HG03045 (cell line): ENCODE results near the gene YWHAG.
"Not testable (repeated sequence)": the region's sequence is repeated elsewhere in the genome, so short reads cannot be mapped to it uniquely, and the experiment has no call there.

Experiments
- ATAC-seq: cut with Tn5 transposase; IDR thresholded peaks from one replicate; pipeline ENCODE4 v1.9.1; 2021; ENCODE audit warnings: mild to moderate bottlenecking, moderate library complexity; ENCODE audit not compliant: unreplicated experiment

YWHAG gene

GRCh38 chr7:76381814-76382213 is 23.0 kb upstream of the YWHAG start:
- no peak for ATAC-seq

- ATAC-seq: no peak
Measured at GRCh38 chr7:76380623-76380966, 21.8 kb upstream of the YWHAG start.

GRCh38 chr7:76377186-76377918 is 18.6 kb upstream of the YWHAG start:
- ATAC-seq: no peak

GRCh38 chr7:76375251-76375650 is 16.5 kb upstream of the YWHAG start:
- no peak for ATAC-seq

GRCh38 chr7:76372984-76373833 is 14.4 kb upstream of the YWHAG start:
- no peak for ATAC-seq

- no peak for ATAC-seq
Measured at GRCh38 chr7:76371396-76371795, 12.6 kb upstream of the YWHAG start.

- ATAC-seq: no peak
Measured at GRCh38 chr7:76369018-76369417, 10.2 kb upstream of the YWHAG start.

- no peak for ATAC-seq
Measured at GRCh38 chr7:76368190-76368589, 9.4 kb upstream of the YWHAG start.

- ATAC-seq: no peak
Measured at GRCh38 chr7:76364198-76364584, 5.4 kb upstream of the YWHAG start.

GRCh38 chr7:76363754-76364153 is 5.0 kb upstream of the YWHAG start:
- not testable (repeated sequence) for ATAC-seq

GRCh38 chr7:76359978-76360638 is 1.3 kb upstream of the YWHAG start:
- no peak for ATAC-seq

- peak; percentile 93 for ATAC-seq
Measured at GRCh38 chr7:76359111-76359977, 553 bp upstream of the YWHAG start.

- peak; percentile 24 for ATAC-seq
Measured at GRCh38 chr7:76358011-76358480, 745 bp downstream of the YWHAG start.

GRCh38 chr7:76357475-76358010 is 1.2 kb downstream of the YWHAG start:
- ATAC-seq: no peak

- ATAC-seq: no peak
Measured at GRCh38 chr7:76356823-76357222, 2.0 kb downstream of the YWHAG start.

GRCh38 chr7:76356115-76356514 is 2.7 kb downstream of the YWHAG start:
- ATAC-seq: no peak

- ATAC-seq: no peak
Measured at GRCh38 chr7:76354981-76355730, 3.6 kb downstream of the YWHAG start.

GRCh38 chr7:76354516-76354915 is 4.3 kb downstream of the YWHAG start:
- no peak for ATAC-seq

GRCh38 chr7:76353744-76354143 is 5.0 kb downstream of the YWHAG start:
- no peak for ATAC-seq

GRCh38 chr7:76352193-76352592 is 6.6 kb downstream of the YWHAG start:
- peak; percentile 52 for ATAC-seq
